HG02840 (cell line): Measurements from ENCODE around the gene SYT5.
"Not testable (repeated sequence)": the region's sequence is repeated elsewhere in the genome, so short reads cannot be mapped to it uniquely, and the experiment has no call there.

Experiments
- ATAC-seq: cut with Tn5 transposase; IDR thresholded peaks from one replicate; pipeline ENCODE4 v1.9.1; 2021; ENCODE audit warnings: mild to moderate bottlenecking, moderate library complexity, moderate number of reproducible peaks; ENCODE audit not compliant: unreplicated experiment, low FRiP score

The SYT5 gene

DNA sequence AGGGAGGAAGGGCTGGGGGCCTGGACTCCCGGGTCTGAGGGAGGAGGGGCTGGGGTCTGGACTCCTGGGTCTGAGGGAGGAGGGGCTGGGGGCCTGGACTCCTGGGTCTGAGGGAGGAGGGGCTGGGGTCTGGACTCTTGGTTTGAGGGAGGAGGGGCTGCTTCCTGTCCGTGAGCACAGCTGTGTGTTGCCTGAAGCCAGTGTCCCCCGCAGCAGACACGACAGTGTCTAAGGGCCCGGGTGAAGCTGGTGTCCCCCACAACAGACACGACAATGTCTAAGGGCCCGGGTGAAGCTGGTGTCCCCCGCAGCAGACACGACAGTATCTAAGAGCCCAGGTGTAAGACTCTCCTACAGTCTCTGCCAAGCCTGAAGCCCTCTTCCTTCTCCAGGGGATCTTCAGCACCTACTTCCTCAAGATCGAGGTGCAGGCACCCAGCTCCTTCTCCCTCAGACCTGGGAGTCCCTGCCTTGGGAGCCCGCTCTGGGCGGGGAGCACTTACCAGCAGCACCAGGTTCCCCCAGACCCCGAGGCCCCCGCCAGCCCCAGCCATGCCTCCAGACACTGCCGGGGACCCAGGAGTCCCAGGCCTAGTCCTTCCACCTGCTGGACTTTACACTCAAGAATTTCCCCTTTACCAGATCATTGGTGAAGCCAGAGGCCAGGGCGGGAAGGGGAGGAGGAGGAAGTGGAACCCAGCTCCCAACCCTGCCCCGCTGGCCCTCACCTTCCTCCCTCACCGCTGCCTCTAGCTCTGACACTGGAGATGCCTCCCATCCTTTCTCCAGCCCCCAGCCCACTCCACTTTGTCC, 29.0 kb upstream of the SYT5 start, which contains the start of gene PTPRH:
TSS of gene PTPRH (minus strand) at position 622 of the 813 bp plus-strand sequence. CDS start at position 554, 68 bp downstream.
- ATAC-seq = no peak

DNA sequence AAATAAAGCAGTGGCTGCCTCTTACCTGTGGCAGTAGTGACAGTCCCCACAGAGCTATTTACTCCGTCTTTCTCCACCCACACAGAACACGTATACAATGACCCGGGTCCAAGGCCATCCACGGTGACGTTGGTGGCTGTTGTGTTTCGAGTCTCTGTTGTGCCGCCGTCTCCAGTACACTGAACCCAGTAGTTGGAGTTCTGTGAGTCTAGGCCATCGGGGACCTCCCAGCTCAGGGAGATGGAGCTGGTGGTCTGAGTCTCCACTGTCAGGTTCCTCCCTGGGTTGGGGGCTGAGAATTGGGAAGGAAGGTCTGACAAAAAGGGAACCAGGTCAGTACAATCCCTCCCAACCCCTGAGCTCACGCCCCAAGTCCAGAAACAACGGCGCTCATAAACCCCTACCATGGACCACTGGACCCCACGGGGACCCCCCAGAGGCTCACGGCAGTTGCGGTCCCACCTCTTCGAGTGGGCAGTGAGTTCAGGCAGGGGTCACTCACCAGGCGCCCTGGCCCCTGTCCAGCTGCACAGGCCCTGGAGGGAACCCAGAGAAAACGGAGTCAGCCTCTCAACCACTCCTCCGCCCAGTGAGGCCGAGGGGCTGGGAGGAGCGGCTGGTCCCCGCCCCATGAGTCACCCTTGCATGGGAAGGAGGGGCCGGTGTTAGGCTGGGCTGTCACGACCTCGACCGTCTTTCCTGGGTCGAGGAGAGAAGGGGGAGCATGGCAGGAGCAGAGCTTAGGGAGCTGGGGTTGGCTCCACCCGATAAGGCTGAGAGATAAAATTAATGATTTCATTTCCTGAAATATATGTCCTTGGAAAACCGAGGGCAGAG, 26.8 kb upstream of the SYT5 start:
- no peak for ATAC-seq

DNA sequence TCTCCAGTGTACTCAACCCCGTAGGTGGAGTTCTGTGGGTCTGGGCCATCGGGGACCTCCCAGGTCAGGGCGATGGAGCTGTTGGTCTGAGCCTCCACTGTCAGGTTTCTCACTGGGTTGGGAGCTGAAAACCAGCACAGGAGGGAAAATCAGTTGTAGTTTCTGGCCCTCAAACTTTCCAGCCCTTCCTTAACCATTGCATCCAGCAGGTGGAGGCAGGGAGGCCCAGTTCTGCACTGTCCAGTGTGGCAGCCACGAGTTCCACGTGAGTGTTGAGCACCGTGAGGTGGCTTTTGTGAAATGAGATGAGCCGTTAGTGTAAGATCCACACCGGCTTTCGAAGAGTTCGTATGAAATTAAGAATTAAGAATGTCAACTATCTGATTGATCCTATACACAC, 22.1 kb upstream of the SYT5 start:
- not testable (repeated sequence) for ATAC-seq

DNA sequence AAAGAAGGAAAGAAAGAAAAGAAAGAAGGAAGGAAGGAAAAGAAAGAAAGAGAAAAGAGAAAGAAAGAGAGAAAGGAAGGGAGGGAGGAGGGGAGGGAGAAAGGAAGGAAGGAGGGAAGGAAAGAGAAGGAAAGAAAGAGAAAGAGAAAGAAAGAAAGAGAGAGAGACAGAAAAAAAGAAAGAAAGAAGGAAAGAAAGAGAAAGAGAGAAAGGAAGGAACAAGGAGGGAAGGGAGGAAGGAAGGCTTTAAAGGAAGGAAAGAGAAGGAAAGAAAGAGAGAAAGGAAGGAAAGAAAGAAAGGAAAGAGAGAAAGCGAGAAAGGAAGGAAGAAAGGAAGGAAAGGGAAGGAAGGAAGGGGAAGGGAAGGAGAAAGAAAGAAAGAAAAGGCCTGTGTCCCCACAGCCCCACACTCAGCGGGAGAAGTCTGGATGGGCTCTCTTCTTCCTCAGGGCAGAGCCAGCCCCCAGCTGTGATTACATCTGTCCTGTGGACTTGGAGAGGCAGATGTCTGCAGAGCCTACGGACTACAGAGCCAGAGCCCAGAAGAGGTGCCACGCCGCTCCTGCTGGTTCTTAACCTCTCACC, 19.6 kb upstream of the SYT5 start:
- no peak for ATAC-seq

DNA sequence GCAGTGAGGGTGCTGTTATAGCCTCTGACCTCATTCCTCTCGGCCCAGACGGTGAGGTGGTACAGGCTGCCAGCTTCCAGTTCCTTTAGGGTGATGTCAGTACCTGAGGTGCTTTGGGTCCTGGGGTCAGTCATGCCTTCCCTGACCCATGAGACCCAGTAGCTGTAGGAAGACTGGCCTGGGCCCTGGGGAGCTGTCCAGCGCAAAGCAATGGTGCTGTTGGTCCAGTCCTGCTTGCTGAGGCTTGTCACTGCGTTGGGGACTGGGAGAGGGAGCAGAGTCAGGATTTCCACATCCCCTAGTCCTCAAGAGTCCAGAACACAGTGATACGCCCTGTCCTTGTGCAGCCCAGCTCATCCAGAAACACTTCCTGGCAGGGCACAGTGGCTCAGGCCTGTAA, 18.6 kb upstream of the SYT5 start:
- no peak for ATAC-seq

DNA sequence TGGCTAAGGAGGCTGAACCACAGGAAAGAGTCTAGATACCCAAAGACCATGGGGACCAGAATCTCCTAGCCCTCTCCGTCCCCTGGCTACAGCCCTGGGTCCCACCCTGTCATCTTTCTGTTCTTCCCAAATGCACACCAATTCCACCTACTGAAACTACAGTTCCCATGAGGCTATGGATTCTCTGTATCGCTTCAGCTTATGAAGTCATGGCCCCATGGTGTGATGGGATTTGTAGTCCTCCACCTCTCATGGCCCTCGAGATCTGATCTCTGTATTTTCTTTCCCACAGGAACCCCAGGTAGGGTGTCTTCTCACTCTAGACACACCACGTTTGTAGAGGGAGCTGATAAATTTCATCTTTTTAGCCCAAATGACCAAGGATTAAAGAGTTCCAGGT, 17.4 kb upstream of the SYT5 start:
- ATAC-seq = no peak

DNA sequence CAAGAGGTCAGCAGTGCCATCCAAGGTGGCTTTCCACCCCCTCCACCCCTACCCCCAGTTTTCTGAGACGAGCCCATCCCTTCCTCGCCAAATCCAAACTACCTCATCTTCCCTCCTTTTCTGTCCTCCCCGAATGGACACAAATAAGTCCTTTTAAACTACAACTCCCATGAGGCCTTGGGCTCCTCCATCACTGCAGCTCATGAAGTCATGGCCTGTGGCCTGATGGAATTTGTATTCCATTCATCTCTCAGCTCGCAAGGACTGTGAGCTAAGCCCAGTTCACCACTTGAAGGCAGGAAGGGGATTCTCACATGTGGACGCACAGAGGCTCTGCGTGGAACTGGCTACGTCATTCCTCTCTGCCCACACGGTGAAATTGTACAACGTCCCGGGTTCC, 16.7 kb upstream of the SYT5 start:
- no peak for ATAC-seq

DNA sequence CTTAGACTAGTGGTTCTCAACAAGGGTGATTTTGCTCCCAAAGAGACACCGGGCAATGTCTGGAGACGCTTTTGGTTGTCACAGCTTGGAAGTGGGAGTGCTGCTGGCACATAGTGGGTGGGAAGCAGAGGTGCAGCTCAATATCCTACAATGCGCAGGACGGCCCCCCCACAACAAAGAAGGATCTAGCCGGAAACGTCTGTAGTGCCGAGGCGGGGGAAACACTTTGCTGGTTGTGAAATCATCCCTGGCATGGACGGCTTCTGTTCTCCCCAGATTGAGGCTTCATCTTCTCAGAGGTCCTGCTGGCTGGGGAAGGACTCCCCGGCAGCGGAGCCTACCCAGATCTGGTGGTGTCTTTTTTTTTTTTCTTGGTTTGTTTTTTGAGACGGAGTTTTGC, 13.4 kb upstream of the SYT5 start:
- no peak for ATAC-seq

DNA sequence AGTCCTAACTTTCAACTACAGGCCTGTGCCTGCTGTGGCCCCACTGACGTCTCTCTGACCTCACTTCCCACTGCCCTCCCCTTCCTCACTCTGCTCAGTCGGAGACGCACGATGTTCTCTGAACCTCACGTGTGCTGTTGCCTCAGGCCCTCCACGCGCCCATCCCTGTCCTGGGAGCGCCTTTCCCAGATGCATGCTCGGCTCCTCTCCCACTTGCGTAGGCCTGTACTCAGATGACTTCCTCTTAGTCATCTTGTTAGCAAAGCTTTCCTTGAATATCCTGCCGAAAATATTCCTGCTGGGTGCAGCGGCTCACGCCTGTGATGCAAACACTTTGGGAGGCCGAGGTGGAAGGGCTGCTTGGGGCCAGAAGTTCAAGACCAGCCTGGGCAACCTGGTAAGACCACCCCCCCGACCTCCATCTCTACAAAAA, 9.3 kb upstream of the SYT5 start:
- no peak for ATAC-seq

DNA sequence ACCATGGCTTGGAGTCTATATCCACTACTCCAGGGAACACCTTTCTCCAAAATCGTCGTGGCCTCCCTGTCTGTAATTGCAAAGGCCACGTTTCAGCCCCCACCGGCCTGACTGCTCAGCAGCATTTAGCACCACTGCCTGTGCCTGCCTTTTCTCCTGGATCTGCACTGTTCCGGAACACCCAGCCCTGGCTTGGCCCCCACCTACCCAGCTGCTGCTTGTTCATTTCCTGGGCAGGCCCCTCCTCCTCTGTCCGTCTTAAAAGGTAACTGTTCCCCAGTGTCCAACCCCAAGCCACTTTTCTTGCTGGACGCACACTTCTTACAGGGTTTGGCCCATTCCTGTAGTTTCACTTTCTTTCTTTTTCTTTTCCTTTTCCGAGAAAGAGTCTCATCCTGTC, 8.5 kb upstream of the SYT5 start:
- ATAC-seq = no peak

DNA sequence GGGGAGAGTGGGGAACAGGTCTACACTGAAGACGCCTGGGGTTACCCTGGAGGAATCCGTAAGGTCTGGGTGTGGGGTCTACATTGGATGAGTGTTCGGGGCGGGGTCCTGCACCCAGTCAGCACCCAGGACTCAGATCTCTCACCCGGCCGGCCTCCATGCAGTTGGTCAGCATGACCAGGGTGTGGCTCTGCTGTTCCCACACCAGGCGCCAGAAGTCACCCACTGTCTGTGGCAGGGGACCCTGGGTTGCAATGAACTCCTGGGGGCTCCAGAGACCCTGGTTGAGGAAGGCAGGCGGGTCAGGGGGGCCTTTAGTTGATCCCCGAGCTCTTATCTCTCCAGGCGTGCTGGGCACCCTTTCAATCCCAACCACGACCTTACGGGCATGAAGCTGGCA, 6.0 kb upstream of the SYT5 start:
- no peak for ATAC-seq

DNA sequence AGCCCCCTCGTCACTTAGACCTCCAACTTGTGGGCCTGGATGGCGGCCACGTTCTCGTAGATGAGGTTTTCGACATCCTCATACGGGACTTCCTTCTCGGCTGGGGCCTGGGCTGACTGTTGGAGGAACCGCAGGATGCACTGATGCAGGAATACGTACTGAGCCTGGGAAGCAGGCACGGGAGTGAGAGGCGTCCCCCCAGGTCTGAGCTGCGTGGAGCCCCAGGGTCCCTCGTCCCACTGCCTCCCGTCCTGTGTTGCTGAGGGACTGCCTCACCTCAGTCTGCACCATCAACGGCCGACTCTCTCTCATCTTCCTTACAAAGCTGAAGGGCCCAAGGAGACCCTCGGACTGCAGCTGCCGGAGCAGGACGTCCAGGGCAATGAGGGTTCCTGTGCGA, 1.7 kb upstream of the SYT5 start:
- no peak for ATAC-seq

DNA sequence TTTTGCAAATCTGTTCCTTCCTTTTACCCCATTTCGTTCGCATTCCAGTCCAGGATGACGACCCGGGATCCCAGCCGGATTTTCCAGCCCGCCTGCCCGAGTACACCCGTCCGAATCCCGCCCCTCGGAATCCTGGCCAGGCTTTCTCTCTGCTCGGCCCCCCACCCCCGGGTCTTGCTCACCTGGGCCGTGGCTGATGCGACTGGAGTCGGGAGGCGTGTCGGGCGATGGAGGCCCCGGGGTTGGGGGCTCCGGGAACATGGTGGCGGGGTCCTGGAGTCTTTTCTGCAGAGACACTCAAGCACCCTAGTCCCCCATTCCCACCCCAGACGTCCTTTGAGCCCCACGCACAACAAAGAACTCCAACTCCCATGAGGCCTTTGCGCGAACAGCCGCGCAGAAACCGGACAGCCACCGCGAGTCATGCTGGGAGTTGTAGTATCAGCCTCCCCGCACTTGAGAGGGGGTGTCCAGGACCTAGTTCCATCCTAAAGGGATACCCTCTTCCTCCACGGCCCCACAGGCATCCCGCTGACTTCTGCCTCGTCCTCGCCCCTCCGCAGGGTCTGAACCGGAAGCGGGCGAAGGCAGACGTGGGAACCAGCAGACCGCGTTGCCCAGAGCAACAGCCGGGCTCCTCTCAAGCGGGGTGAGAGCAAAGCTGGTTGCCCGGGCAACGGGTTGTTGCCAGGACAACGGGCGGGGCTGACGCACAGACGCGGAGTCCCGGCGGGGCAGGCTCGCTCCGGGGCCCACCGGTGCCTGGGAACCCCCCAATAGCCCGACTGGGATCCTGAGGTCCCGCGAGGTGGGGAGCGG, 1.1 kb downstream of the SYT5 start:
- ATAC-seq = peak; percentile 80

DNA sequence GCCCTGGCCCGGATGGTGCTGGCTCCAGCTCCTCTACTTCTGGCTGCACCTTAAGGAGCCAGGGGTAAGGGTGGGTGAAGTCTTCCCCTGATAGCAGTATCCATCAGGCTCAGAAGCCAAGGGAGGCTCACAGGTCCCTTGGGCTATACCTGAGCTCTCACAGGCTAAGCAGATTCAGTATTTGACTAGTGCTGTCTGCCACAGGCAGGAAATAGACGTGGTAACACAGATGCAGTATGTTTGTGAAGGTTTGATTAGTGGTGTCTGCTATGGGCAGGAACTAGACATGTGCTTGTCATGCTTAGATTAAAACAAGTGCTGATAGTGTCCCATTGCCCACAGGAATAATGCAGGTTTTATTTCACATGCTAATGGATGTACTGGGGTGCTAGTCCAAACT, 4.0 kb downstream of the SYT5 start:
- ATAC-seq = no peak

DNA sequence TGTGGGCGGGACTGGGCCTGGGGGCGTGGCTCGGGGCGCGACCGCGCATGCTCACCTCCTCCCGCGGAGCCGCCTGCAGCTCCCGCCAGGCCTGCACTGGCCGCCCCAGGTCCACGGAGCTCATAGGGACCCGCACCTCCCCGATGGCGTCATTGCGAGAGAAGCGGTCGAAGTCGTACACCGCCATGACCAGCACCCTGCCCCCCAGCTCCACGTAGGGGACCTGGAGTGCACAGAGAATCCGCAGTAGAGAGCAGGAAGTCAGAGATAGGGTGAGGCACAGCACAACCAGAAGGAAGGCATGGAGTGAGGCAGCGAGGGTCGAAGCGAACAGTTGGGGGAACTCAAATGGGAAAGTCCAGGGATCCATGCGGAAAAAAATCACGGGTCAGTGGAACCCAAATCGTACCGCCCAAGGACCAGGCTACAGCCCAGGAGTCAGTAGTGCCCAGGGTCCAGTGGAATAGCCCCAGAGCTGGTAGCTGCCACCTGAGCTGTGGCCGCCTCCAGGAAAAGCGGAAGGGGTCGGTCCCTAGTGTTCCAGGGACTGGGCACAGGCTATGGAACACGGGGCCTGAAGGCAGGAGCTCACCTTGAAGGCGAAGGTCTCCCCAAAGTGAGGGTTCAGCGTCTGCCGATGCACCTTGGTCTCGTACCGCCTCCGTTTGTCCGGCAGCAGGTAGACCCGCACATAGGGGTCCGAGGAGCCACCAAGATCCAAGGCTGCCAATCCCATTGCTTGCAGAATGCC, 4.8 kb downstream of the SYT5 start:
- no peak for ATAC-seq

DNA sequence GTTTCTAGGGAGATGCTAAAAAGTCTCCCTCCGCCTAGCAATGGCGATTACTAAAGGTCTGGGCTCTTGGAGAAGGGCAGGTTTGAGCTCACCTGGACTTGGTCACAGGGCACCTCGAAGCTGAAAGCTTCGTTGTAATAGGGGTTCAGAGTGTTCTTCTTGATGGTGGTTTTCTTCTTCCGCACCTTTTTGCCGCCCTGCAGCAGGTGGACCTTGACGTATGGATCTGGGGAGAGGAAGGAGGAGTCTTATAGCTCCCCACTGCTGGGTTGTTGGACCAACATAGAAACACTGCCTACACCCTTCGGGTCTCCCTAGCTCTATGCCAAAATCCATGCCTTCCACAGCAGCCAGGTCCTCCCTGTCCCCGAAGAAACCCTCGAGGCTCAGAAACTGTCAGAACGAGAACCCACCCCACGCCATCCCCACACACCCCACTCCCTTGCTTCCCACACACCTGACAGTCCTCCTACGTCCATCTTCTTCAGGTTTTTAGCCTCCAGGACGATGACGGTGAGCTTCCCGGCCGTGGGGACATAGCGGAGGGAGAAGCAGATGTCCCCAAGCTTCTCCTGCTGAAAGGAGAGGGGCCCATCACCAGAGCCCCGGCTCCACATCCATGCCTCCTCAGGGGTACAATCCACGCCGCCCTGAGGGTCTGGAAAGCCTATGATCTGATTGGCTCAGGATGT, 5.5 kb downstream of the SYT5 start:
- ATAC-seq = no peak

DNA sequence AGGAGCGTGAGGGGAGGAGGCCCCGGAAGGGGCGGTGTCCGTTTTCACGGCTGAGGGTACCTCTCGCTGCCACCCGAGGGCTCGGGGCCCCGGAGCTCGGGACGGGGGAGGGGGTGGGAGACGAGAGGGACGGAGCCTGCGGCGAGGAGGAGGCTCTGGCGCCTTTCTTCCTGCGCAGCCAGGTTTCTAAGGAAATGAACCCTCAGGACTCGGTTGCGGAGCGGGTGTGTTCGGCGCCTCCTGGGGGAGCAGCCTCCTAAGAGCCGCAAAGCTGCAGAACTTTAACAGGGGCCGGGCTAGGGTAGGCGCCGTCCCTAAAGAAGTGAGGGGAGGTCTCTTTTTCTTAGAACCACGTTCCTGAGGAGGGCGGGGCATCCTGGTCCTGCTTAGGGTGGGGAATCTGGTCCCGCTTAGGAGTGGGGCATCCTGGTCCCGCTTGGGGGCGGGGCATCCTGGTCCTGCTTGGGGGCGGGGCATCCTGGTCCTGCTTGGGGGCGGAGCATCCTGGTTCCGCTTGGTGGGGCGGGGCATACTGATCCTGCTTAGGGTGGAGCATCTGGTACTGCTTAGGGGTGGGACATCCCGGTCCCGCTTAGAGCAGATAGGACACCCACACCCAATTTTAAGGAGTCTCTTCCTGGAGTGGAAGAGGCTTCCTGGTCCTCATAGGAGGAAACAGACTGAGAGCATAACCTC, 6.2 kb downstream of the SYT5 start:
- ATAC-seq = no peak

DNA sequence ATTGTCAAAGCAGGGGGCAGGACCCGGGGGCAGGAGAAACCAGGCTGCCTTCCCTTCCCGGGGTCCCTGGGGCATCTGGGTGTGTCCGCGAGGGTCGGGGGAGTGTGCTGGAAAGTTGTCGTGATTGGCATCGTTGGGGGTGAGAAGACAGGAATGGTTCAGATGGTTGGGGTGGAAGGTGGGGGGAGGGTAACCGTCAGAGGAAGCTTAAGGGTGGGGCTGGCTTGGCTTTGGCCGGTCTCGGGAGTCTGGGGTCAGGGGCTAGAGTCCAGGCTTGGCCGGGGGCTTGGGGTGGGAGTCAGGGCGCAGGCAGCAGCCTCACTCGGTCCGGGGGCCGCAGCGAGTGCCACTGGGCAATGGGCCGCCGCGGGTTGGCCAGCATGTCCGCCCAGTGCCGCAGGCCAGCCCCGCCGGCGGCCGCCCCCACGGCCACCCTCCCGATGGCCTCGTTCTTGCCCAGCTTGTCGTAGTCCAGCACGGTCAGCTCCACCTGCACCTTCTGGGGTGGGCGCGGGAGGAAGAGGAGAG, 6.8 kb downstream of the SYT5 start:
- no peak for ATAC-seq
